H1 (cell line): Measurements from ENCODE around the gene WDR53. TPM values are rescaled to one million over a fixed set of nuclear protein-coding genes. Genes with fewer than 3 reads are reported as not detected.

ENCODE experiments used
- CTCF ChIA-PET: fragments of 300-600 bp; sonication (Branson Sonifier 250); formaldehyde crosslinking; loops from one replicate; lab custom pipeline; 2021; ENCODE audit not compliant: partially characterized antibody; lab: Charles Lee
- POLR2A ChIA-PET: fragments of 300-600 bp; sonication (Branson Sonifier 250); formaldehyde crosslinking; loops from one replicate; lab custom pipeline; 2021; ENCODE audit warnings: inconsistent platforms; ENCODE audit not compliant: partially characterized antibody; lab: Charles Lee
- DNase-seq, 2 experiments: peaks; one replicate each; pipeline versions ENCODE4 v3.0.0 to v3.0.0-alpha.2; 2010 to 2022; ENCODE audit warnings: low spot score in 2 of 2, low read depth in 1 of 2, mixed read lengths in 1 of 2
- FAIRE-seq: peaks from 2 replicates; lab custom pipeline; 2011; peaks lifted over from hg19 to GRCh38; lab: Jason Lieb, UNC
- H2AFZ ChIP-seq: 2 replicates; pipeline ENCODE4 v1.8.1; 2012; ENCODE audit warnings: low read length, inconsistent platforms
- H2AK5ac ChIP-seq: 2 replicates; pipeline ENCODE4 v1.6.1; 2013; ENCODE audit warnings: low read depth, low read length
- H2BK120ac ChIP-seq: replicated peaks from 2 replicates; pipeline ENCODE3; 2013; ENCODE audit warnings: low read depth, low read length, inconsistent platforms
- H2BK12ac ChIP-seq: 2 replicates; pipeline ENCODE4 v1.6.1; 2013; ENCODE audit warnings: low read depth, low read length
- H2BK15ac ChIP-seq: 2 replicates; pipeline ENCODE4 v1.6.1; 2013; ENCODE audit warnings: low read length
- H2BK20ac ChIP-seq: 2 replicates; pipeline ENCODE4 v1.6.1; 2013; ENCODE audit warnings: low read length
- H2BK5ac ChIP-seq: 2 replicates; pipeline ENCODE4 v1.6.1; 2013; ENCODE audit warnings: low read depth, low read length
- H3K14ac ChIP-seq: 2 replicates; pipeline ENCODE4 v1.6.1; 2013; ENCODE audit warnings: inconsistent platforms; ENCODE audit not compliant: insufficient read length
- H3K18ac ChIP-seq: 2 replicates; pipeline ENCODE4 v1.6.1; 2013; ENCODE audit warnings: low read length; ENCODE audit errors: extremely low read depth
- H3K23ac ChIP-seq: 2 replicates; pipeline ENCODE4 v1.6.1; 2013; ENCODE audit warnings: inconsistent platforms; ENCODE audit not compliant: insufficient read length
- H3K23me2 ChIP-seq: 2 replicates; pipeline ENCODE4 v1.6.1; 2013; ENCODE audit warnings: low read depth, low read length
- H3K27ac ChIP-seq: 2 replicates; pipeline ENCODE4 v1.6.1; 2011; ENCODE audit warnings: low read depth, low read length, inconsistent platforms
- H3K27me3 ChIP-seq, 4 experiments: replicated peaks in 1 of 4; 1 replicate in 1 of 4; 2 replicates in 3 of 4; pipeline versions ENCODE4 v1.6.1 to v1.8.1; 2011 to 2013; ENCODE audit warnings: low read length in 3 of 4, mild to moderate bottlenecking in 3 of 4, inconsistent platforms in 2 of 4, mixed read lengths in 2 of 4, moderate library complexity in 1 of 4; ENCODE audit not compliant: control insufficient read depth in 3 of 4, insufficient read depth in 3 of 4; ENCODE audit errors: extremely low read depth in 1 of 4
- H3K36me3 ChIP-seq, 4 experiments: 2 replicates each; pipeline versions ENCODE4 v1.6.1 to v1.8.1; 2011 to 2013; ENCODE audit warnings: mild to moderate bottlenecking in 4 of 4, low read length in 3 of 4, moderate library complexity in 2 of 4, control low read depth in 1 of 4, inconsistent platforms in 1 of 4; ENCODE audit not compliant: insufficient read depth in 4 of 4, control insufficient read depth in 2 of 4
- H3K4ac ChIP-seq: replicated peaks from 2 replicates; pipeline ENCODE3; 2013; ENCODE audit warnings: low read length, low read depth, mixed read lengths, inconsistent platforms; ENCODE audit not compliant: insufficient read length
- H3K4me1 ChIP-seq, 4 experiments: replicated peaks in 1 of 4; 1 replicate in 1 of 4; 2 replicates in 3 of 4; pipeline versions ENCODE4 v1.6.1 to v1.8.1; 2011 to 2013; ENCODE audit warnings: low read length in 3 of 4, inconsistent platforms in 2 of 4, mixed read lengths in 1 of 4; ENCODE audit not compliant: insufficient read depth in 4 of 4, control insufficient read depth in 3 of 4
- H3K4me2 ChIP-seq, 2 experiments: 2 replicates each; pipeline versions ENCODE4 v1.6.1 to v1.8.1; 2011 to 2013; ENCODE audit warnings: low read depth in 2 of 2, low read length in 2 of 2, control low read depth in 1 of 2, inconsistent platforms in 1 of 2, mild to moderate bottlenecking in 1 of 2; ENCODE audit not compliant: insufficient read depth in 1 of 2
- H3K4me3 ChIP-seq, 4 experiments: fragments of 200-600, 300-600 bp in 1 of 4; sonication (generic), shearing (Covaris generic), sonication (Bioruptor Twin) in 1 of 4; 2 replicates each; pipeline versions ENCODE4 v1.5.1 to v1.8.1; 2011 to 2016; ENCODE audit warnings: low read length in 4 of 4, low read depth in 3 of 4, control low read depth in 2 of 4, inconsistent platforms in 2 of 4, mild to moderate bottlenecking in 2 of 4, mixed read lengths in 1 of 4, moderate library complexity in 1 of 4; ENCODE audit not compliant: insufficient read depth in 2 of 4; ENCODE audit errors: extremely low read depth in 1 of 4
- H3K56ac ChIP-seq: replicated peaks from 2 replicates; pipeline ENCODE3; 2013; ENCODE audit warnings: low read depth, mild to moderate bottlenecking, mixed read lengths, low read length, inconsistent platforms; ENCODE audit not compliant: insufficient read length
- H3K79me1 ChIP-seq: 2 replicates; pipeline ENCODE4 v1.6.1; 2013; ENCODE audit warnings: low read depth, low read length, control low read depth
- H3K79me2 ChIP-seq, 2 experiments: 2 replicates each; pipeline versions ENCODE4 v1.6.1 to v1.8.1; 2012 to 2013; ENCODE audit warnings: low read length in 2 of 2, mild to moderate bottlenecking in 2 of 2, inconsistent platforms in 1 of 2; ENCODE audit not compliant: insufficient read depth in 2 of 2, control insufficient read depth in 1 of 2
- H3K9ac ChIP-seq, 4 experiments: replicated peaks in 1 of 4; 1 replicate in 1 of 4; 2 replicates in 3 of 4; pipeline versions ENCODE4 v1.6.1 to v1.8.1; 2011 to 2013; ENCODE audit warnings: low read depth in 3 of 4, low read length in 3 of 4, control low read depth in 2 of 4, mild to moderate bottlenecking in 2 of 4, moderate library complexity in 2 of 4, inconsistent platforms in 1 of 4; ENCODE audit errors: extremely low read depth in 1 of 4
- H3K9me3 ChIP-seq, 2 experiments: 2 replicates each; pipeline versions ENCODE4 v1.6.1 to v1.8.1; 2012 to 2013; ENCODE audit warnings: mild to moderate bottlenecking in 2 of 2, moderate library complexity in 2 of 2, control low read depth in 1 of 2, inconsistent platforms in 1 of 2, low read depth in 1 of 2, low read length in 1 of 2, mixed read lengths in 1 of 2; ENCODE audit not compliant: insufficient read depth in 2 of 2
- H4K20me1 ChIP-seq, 2 experiments: replicated peaks in 1 of 2; 2 replicates each; pipeline versions ENCODE3 to v1.8.1; 2011 to 2013; ENCODE audit warnings: inconsistent platforms in 2 of 2, low read length in 2 of 2, mild to moderate bottlenecking in 1 of 2; ENCODE audit not compliant: insufficient read depth in 2 of 2, control insufficient read depth in 1 of 2
- H4K5ac ChIP-seq: 2 replicates; pipeline ENCODE4 v1.6.1; 2013; ENCODE audit warnings: low read length, low read depth, mixed read lengths, inconsistent platforms; ENCODE audit not compliant: insufficient read length
- H4K8ac ChIP-seq: 2 replicates; pipeline ENCODE4 v1.8.0; 2013; ENCODE audit warnings: mild to moderate bottlenecking, moderate library complexity, low read length, inconsistent platforms; ENCODE audit not compliant: insufficient read depth; ENCODE audit errors: extremely low read depth
- H4K91ac ChIP-seq: replicated peaks from 2 replicates; pipeline ENCODE3; 2013; ENCODE audit warnings: low read length, mixed read lengths, inconsistent platforms; ENCODE audit not compliant: insufficient read length
- ASH2L ChIP-seq: fragments of 200-600, 300-600 bp; sonication (generic); IDR thresholded peaks from one replicate; pipeline ENCODE4 v1.7.1; 2017; ENCODE audit warnings: low read length
- BRCA1 ChIP-seq: IDR thresholded peaks from 2 replicates; pipeline ENCODE4 v1.6.1; 2012; ENCODE audit warnings: low read depth, low read length, improper control_type of control experiment
- CREB1 ChIP-seq: IDR thresholded peaks from 2 replicates; pipeline ENCODE4 v1.6.1; 2012; ENCODE audit warnings: inconsistent platforms
- RFX5 ChIP-seq: IDR thresholded peaks from 2 replicates; pipeline ENCODE4 v1.6.1; 2011; ENCODE audit warnings: low read depth, low read length, improper control_type of control experiment, borderline replicate concordance
- SIRT6 ChIP-seq: IDR thresholded peaks from one replicate; pipeline ENCODE4 v1.7.1; 2012; ENCODE audit warnings: low read length, inconsistent platforms
- TAF1 ChIP-seq: IDR thresholded peaks from 2 replicates; pipeline ENCODE4 v1.6.1; 2011; ENCODE audit warnings: mild to moderate bottlenecking, low read depth, low read length
- TBP ChIP-seq: IDR thresholded peaks from 2 replicates; pipeline ENCODE4 v1.6.1; 2011; ENCODE audit warnings: low read depth, low read length, improper control_type of control experiment
- WGBS, 2 experiments: shearing (Covaris generic) in 1 of 2; methylation state at CpG; one replicate each; pipeline versions ENCODE4 v1.1.6 to v1.1.7; 2013 to 2015; ENCODE audit warnings: low lambda C conversion rate in 2 of 2, mixed read lengths in 2 of 2, inconsistent platforms in 1 of 2, low coverage in 1 of 2, missing lambda C conversion rate in 1 of 2; ENCODE audit not compliant: insufficient replicate concordance in 2 of 2, insufficient coverage in 1 of 2, insufficient read length in 1 of 2; ENCODE audit errors: extremely low coverage in 1 of 2, missing lambda C conversion rate in 1 of 2; 5-methylcytosine and 5-hydroxymethylcytosine counted together
- polyA plus RNA-seq, 7 experiments: library from polyadenylated mRNA; depleted of rRNA in 3 of 7; stranded (reverse) in 5 of 7; unstranded in 2 of 7; fragments of >200 nt in 5 of 7; fragments of 200-250 nt in 2 of 7; gene quantifications; 1 replicate in 5 of 7; 2 replicates in 1 of 7; 4 replicates in 1 of 7; pipeline versions ENCODE4 v1.2.1 to v1.2.3, GENCODE V29; 2011 to 2013; ENCODE audit warnings: missing spikeins in 2 of 7, mixed read lengths in 2 of 7
- total RNA-seq: library from RNA; stranded (reverse); fragmentation: NEBNext Ultra II Directional; extraction: Animal tissue kit (Norgen Biotek cat#: 25700); gene quantifications from 2 replicates; pipeline ENCODE4 v1.2.1, GENCODE V29; 2021
- TF ChIP-seq, protein P1 (sequence below): IDR thresholded peaks from 2 replicates; pipeline ENCODE4 v1.6.1; 2012; ENCODE audit warnings: low read length, inconsistent platforms

WDR53 gene
- total and polyA plus RNA-seq, 2 of the 8 experiments (the other 6 are each of a cell fraction or from before 2014, with no cell fraction given), result 7.4 to 18.8 TPM

DNA sequence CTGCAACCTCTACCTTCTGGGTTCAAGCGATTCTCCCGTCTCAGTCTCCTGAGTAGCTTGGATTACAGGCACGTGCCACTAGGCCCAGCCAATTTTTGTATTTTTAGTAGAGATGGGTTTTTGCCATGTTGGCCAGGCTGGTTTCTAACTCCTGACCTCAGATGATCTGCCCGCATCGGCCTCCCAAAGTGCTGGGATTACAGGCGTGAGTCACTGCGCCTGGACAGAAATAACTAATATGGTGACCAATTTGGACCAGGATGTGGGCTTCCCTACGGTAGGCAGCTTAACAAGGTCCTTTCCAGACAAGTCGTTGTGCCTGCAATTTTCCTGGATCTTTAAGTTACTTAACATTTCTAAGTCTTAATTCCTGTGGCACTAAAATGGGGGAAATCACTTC lies 14.8 kb downstream of the WDR53 start:
- no peaks in the 10 kb centered on the region for H3K79me2 ChIP-seq
- POLR2A ChIA-PET, result interaction anchor here (1.6 kb wide), 1 partner anchor 15 kb away, joined by 4 read pairs; the partner anchor contains the start of genes FBXO45 and WDR53
- peaks cover 0 to 3% of the 10 kb centered on the region in 2 experiments for H4K20me1 ChIP-seq
- no peak for TF ChIP-seq TBP
- TF ChIP-seq CREB1, result no peak
- TF ChIP-seq, protein P1, sequence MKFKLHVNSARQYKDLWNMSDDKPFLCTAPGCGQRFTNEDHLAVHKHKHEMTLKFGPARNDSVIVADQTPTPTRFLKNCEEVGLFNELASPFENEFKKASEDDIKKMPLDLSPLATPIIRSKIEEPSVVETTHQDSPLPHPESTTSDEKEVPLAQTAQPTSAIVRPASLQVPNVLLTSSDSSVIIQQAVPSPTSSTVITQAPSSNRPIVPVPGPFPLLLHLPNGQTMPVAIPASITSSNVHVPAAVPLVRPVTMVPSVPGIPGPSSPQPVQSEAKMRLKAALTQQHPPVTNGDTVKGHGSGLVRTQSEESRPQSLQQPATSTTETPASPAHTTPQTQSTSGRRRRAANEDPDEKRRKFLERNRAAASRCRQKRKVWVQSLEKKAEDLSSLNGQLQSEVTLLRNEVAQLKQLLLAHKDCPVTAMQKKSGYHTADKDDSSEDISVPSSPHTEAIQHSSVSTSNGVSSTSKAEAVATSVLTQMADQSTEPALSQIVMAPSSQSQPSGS, result no peak
- no peak for TF ChIP-seq ASH2L
- TF ChIP-seq SIRT6, result no peak
- no peak for TF ChIP-seq BRCA1
- no peak for TF ChIP-seq RFX5
- no peak for TF ChIP-seq TAF1

More for the DNA sequence above, 14.8 kb downstream of the WDR53 start:
- no peak overlapping the region for H3K14ac ChIP-seq
- H4K91ac ChIP-seq, result no peak overlapping the region
- peaks cover 0 to 10% (median 1%) of the 10 kb centered on the region in 4 experiments; a peak in 3 of 8 replicates for H3K36me3 ChIP-seq
- H2BK12ac ChIP-seq, result no peak overlapping the region
- DNase-seq (no peak), FAIRE-seq (no peak)
- no peaks in the 10 kb centered on the region for H3K4me1 ChIP-seq
- H3K27me3 ChIP-seq, result no peaks in the 10 kb centered on the region
- H3K9me3 ChIP-seq, result peaks cover 7 to 11% of the 10 kb centered on the region in 2 experiments
- no peak overlapping the region for H2BK120ac ChIP-seq
- no peak overlapping the region for H3K18ac ChIP-seq
- H4K5ac ChIP-seq, result no peak overlapping the region
- H3K56ac ChIP-seq, result no peak overlapping the region
- H3K23me2 ChIP-seq, result no peaks in the 10 kb centered on the region
- no peaks in the 10 kb centered on the region for H3K79me1 ChIP-seq
- H3K23ac ChIP-seq, result no peak overlapping the region
- no peak overlapping the region for H3K27ac ChIP-seq
- WGBS, 2 experiments, result 91% methylated on average over 9 of the region's 9 CpGs; no CpG with 5 or more reads in 1 of the 2 experiments
- H3K9ac ChIP-seq, result no peak overlapping the region
- no peak overlapping the region for H2BK5ac ChIP-seq
- H3K4me3 ChIP-seq, result no peak overlapping the region
- CTCF ChIA-PET, result interaction anchor here (1.0 to 4.7 kb wide), 3 partner anchors 12 to 25 kb away, joined by 3 to 19 read pairs (median 6); no protein-coding TSS in a partner anchor
- H2AK5ac ChIP-seq, result no peak overlapping the region
- H4K8ac ChIP-seq, result no peak overlapping the region
- no peak overlapping the region for H3K4ac ChIP-seq
- H3K4me2 ChIP-seq, result no peak overlapping the region
- H2AFZ ChIP-seq, result no peak overlapping the region
- H2BK15ac ChIP-seq, result no peak overlapping the region
- H2BK20ac ChIP-seq, result no peak overlapping the region
